Ovary (tissue), 9 donors: Measurements from ENCODE around the gene TRDMT1. TPM values are rescaled to one million over a fixed set of nuclear protein-coding genes. Genes with fewer than 3 reads are reported as not detected.
A peak's percentile ranks its signal among the peaks of the same experiment; 100 is the strongest.

Experiments
- DNase-seq, 5 donors: peaks; one replicate each; pipeline ENCODE4 v3.0.0-alpha.2; 2019 to 2020
- H3K27ac ChIP-seq, 2 donors: fragments of 200-600 bp; one replicate each; pipeline versions ENCODE4 v1.5.1 to v1.8.0; 2019 to 2022
- H3K27me3 ChIP-seq: fragments of 200-600 bp; one replicate; pipeline ENCODE4 v1.8.0; 2022
- H3K36me3 ChIP-seq: fragments of 200-600 bp; sonication (generic); one replicate; pipeline ENCODE4 v1.5.1; 2019
- H3K4me1 ChIP-seq: one replicate; pipeline ENCODE4 v1.8.1; 2013; ENCODE audit warnings: mild to moderate bottlenecking, moderate library complexity; ENCODE audit not compliant: insufficient read depth
- H3K4me3 ChIP-seq: fragments of 200-600 bp; sonication (generic); one replicate; pipeline ENCODE4 v1.5.1; 2017
- H3K9me3 ChIP-seq, 2 donors: fragments of 200-600 bp in 1 of 2; sonication (generic) in 1 of 2; one replicate each; pipeline versions ENCODE4 v1.5.1 to v1.8.1; 2013 to 2019; ENCODE audit warnings: mild to moderate bottlenecking in 1 of 2, moderate library complexity in 1 of 2
- EP300 ChIP-seq: sonication (generic); formaldehyde crosslinking; IDR thresholded peaks from one replicate; pipeline ENCODE4 v1.6.1; 2017; ENCODE audit warnings: antibody characterized with exemption
- POLR2A ChIP-seq: fragments of 450-650 bp; IDR thresholded peaks from one replicate; pipeline ENCODE4 v1.6.1; 2017; ENCODE audit warnings: antibody characterized with exemption, mild to moderate bottlenecking, moderate library complexity
- WGBS, 3 donors: extraction: QIAGEN DNeasy Blood & Tissue Kit in 1 of 3; methylation state at CpG; one replicate each; pipeline versions ENCODE4 v1.1.5 to v1.1.7; 2013 to 2017; 5-methylcytosine and 5-hydroxymethylcytosine counted together
- intact Hi-C, 4 donors: fragments of 100-400 bp; cut with DNase I; formaldehyde crosslinking; loops; one replicate each; pipeline versions ENCODE4 v1.11.0 to v1.15.1; 2022 to 2023
- polyA plus RNA-seq, 2 donors: library from polyadenylated mRNA; stranded (reverse); fragments of 200-250 nt in 1 of 2; fragments of 350-450 nt in 1 of 2; fragmentation: Illumina TruSeq in 1 of 2; extraction: RNeasy Lipid Tissue Mini Kit (QIAGEN cat#74804) in 1 of 2; gene quantifications; one replicate each; pipeline ENCODE4 v1.2.3, GENCODE V29; 2013 to 2014
- total RNA-seq, 7 donors: library from RNA; depleted of rRNA in 2 of 7; stranded (reverse); fragments of >200 nt in 2 of 7; fragmentation: NEBNext Ultra II Directional in 3 of 7; extraction: Animal tissue kit (Norgen Biotek cat#: 25700) in 3 of 7; gene quantifications; one replicate each; pipeline versions ENCODE4 v1.1.0 to v1.2.4, GENCODE V29; 2016 to 2023
- TF ChIP-seq, protein P1 (sequence below), 3 donors: fragments of 450-650 bp in 2 of 3; fragments of 200-600 bp in 1 of 3; IDR thresholded peaks; one replicate each; pipeline versions ENCODE4 v1.5.1 to v1.8.0; 2016 to 2022; ENCODE audit warnings: antibody characterized with exemption in 3 of 3, mild to moderate bottlenecking in 1 of 3
- donor health status: DM: no; HTN: no; CAD: no; lungs with moderate emphysema.
- donor health status: DM: no; HTN: no; CAD: no.
- donor health status: Bipolar disorder and iron deficiency.
- donor health status: DM: yes; HTN: yes; CAD: no.
- donor health status: DM: no; HTN: no; CAD: no.
- donor health status: DM: yes; HTN: yes; CAD: no.

TRDMT1 gene
- total and polyA plus RNA-seq, 9 donors = 3.2 to 24.3 (median 15.9) TPM

DNA sequence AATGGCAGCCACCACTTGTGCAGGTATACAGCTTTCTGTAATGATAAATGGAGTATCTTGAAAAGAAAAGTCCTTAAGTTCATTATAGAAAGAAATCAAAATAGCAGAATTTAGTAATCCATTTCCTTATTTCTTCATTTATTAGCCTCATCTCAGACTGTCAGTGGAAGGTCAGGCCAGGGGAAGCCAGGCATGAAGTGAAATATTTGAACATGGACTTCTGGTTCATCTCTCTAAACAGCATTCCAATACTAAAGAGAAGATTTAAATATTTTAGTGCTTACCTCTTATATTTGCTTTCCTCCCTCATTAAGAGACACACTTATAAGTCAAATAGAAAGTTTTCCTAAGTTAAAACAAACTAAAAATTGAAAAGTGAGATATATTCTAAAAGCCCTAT lies 26.8 kb downstream of the TRDMT1 start:
- H3K4me1 ChIP-seq = peaks cover 3% of the 10 kb centered on the region
- TF ChIP-seq, protein P1, sequence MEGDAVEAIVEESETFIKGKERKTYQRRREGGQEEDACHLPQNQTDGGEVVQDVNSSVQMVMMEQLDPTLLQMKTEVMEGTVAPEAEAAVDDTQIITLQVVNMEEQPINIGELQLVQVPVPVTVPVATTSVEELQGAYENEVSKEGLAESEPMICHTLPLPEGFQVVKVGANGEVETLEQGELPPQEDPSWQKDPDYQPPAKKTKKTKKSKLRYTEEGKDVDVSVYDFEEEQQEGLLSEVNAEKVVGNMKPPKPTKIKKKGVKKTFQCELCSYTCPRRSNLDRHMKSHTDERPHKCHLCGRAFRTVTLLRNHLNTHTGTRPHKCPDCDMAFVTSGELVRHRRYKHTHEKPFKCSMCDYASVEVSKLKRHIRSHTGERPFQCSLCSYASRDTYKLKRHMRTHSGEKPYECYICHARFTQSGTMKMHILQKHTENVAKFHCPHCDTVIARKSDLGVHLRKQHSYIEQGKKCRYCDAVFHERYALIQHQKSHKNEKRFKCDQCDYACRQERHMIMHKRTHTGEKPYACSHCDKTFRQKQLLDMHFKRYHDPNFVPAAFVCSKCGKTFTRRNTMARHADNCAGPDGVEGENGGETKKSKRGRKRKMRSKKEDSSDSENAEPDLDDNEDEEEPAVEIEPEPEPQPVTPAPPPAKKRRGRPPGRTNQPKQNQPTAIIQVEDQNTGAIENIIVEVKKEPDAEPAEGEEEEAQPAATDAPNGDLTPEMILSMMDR (IDR thresholded peaks at IDR 0.05) = no peak
- TF ChIP-seq POLR2A (no peak), EP300 (no peak)
- intact Hi-C loops = no loop called here

DNA sequence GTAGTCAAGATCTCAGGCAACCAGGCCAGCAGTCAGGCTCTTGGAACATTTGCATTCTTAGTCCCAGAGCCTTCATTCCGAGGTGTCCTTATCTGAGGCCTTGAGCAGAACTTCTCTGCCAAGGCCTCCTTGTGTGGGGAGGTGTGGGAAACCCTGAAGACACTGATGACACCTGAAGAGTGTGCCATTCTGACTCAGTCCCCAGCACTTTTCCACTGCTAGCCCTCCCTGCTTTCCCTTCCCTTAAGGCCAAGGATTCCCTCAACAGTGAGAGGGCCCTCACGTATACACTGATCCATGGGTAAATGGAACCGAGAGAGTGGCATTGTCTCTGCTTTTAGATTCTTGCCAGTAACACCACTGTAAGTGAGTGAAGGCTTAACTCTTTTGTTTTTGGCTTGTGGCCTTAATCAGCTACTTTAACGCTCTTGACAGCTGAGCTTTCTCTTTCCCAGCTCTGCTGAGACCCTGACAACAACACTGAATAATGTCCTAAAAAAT lies 30.3 kb downstream of the TRDMT1 start:
- H3K9me3 ChIP-seq = no peaks in the 10 kb centered on the region
- H3K4me3 ChIP-seq = no peak overlapping the region
- DNase-seq = peak in 2 of 5 donors; percentile 20 to 35
- peak overlapping the region in 1 of 2 donors; percentile 74 for H3K27ac ChIP-seq
- H3K4me1 ChIP-seq = peaks cover 3% of the 10 kb centered on the region
- H3K27me3 ChIP-seq = no peaks in the 10 kb centered on the region
- intact Hi-C loops = no loop called here
- WGBS, 3 donors = 22 to 30% (median 23%) methylated on average over 4 of the region's 4 CpGs
- H3K36me3 ChIP-seq = no peaks in the 10 kb centered on the region
- no peak for TF ChIP-seq POLR2A
- no peak for TF ChIP-seq EP300
- TF ChIP-seq, protein P1 (IDR thresholded peaks at IDR 0.05) = no peak

More for the DNA sequence above, 26.8 kb downstream of the TRDMT1 start:
- no peaks in the 10 kb centered on the region for H3K27me3 ChIP-seq
- DNase-seq = no peak
- H3K9me3 ChIP-seq = no peaks in the 10 kb centered on the region
- H3K27ac ChIP-seq = no peak overlapping the region
- no peaks in the 10 kb centered on the region for H3K36me3 ChIP-seq
- no peak overlapping the region for H3K4me3 ChIP-seq

DNA sequence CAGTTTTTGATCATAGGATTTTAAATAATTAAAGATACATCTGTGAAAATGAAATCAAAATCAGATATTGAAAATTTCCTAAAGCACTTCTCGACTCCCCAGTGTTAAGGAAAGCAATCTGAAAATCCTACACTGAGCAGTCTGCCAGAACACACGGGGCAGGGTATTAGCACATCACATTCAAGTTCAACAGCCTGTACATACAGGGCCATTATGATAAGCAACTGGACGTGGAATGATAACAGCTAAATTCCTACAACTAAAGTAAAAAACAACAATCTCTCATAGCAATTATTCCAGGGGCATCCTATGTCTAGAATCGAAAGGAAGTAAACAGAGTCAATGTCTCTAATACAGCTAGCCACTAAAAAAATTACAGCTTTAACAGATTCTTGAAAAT lies 31.7 kb downstream of the TRDMT1 start:
- intact Hi-C loops = no loop called here
- Histone ChIP-seq H3K27ac (peak overlapping the region in 1 of 2 donors; percentile 74), H3K27me3 (no peaks in the 10 kb centered on the region), H3K4me3 (no peak overlapping the region), H3K4me1 (peaks cover 3% of the 10 kb centered on the region), H3K9me3 (no peaks in the 10 kb centered on the region), H3K36me3 (no peaks in the 10 kb centered on the region)
- TF ChIP-seq, protein P1 (IDR thresholded peaks at IDR 0.05) = no peak
- TF ChIP-seq EP300 (no peak), POLR2A (no peak)
- 8 to 18% (median 17%) methylated on average over 4 of the region's 4 CpGs for WGBS, 3 donors
- no peak for DNase-seq

DNA sequence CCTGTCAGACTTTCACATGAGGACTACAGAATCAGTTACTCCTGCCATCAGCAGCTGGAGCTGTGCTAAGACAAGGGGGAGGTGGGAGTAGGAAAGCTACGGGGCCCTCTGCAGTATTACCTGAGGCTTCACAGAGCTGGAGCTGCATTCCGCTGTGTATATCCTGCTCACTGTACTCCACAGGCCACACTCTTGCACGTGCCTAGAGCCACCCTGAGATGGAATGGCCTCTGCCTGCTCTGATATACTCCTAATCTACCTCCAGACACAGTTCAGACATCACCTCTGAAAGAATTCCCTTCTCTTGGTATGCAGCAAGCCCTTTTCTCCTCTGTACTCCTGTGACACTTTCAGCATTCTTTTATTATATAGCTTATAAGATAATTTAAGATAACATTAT lies 34.8 kb downstream of the TRDMT1 start:
- H3K9me3 ChIP-seq = no peaks in the 10 kb centered on the region
- TF ChIP-seq, protein P1 (IDR thresholded peaks at IDR 0.05) = no peak
- no peak for TF ChIP-seq POLR2A
- no peak for TF ChIP-seq EP300
- no peak for DNase-seq
- 74 to 93% (median 78%) methylated on average over 3 of the region's 3 CpGs for WGBS, 3 donors
- no peak overlapping the region for H3K27ac ChIP-seq
- peaks cover 3% of the 10 kb centered on the region for H3K4me1 ChIP-seq
- H3K4me3 ChIP-seq = no peak overlapping the region
- H3K36me3 ChIP-seq = no peaks in the 10 kb centered on the region
- intact Hi-C loops = no loop called here
- no peaks in the 10 kb centered on the region for H3K27me3 ChIP-seq
